ENCODE data around the gene KCNK18. TPM values are rescaled to one million over a fixed set of nuclear protein-coding genes. Genes with fewer than 3 reads are reported as not detected.
A peak's percentile ranks its signal among the peaks of the same experiment; 100 is the strongest.

The KCNK18 gene
- total RNA-seq (not detected), polyA plus RNA-seq (not detected)

- no peaks in the 10 kb centered on the region for H3K36me3 ChIP-seq (ENCODE audit: insufficient read depth)
- no peak within 1 kb of the TSS for H3K4me3 ChIP-seq (ENCODE audit: low read depth, low read length)
- no peak for DNase-seq (ENCODE audit: extremely low spot score)
- WGBS: 86% methylated on average over 12 of the region's 12 CpGs
- no peak within 1 kb of the TSS for H3K27ac ChIP-seq (ENCODE audit: low read depth)
- no peaks in the 10 kb centered on the region for H3K4me1 ChIP-seq (ENCODE audit: insufficient read depth)
Measured at GRCh38 chr10:117197189-117197588, at the start of gene KCNK18. TSS of gene KCNK18 (plus strand) at chr10:117197489. CDS start at chr10:117197489, 0 bp downstream.

DNA sequence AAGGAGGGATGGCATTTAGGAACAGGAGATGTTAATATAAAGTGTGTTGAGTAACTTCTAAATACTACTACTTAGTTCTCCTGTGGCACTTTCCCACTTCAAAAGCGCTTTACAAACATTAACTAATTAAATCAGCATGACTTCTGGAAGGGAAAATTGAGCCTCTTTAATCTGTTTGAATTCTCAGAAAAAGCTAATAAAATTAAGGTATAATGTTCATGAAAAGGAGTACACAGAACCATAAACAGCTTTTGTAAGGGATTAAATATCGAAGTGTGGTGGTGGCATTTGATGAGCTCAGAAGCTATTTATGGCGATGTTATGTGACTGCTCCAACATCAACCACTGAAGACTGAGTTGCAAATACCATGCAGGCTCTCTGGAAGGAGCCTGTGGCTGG lies 49.0 kb upstream of the KCNK18 start:
- no peak for DNase-seq (ENCODE audit: extremely low spot score)
- Histone ChIP-seq H3K4me3 (ENCODE audit: low read depth, low read length) (no peak overlapping the region), H3K27ac (ENCODE audit: low read depth) (no peak overlapping the region), H3K36me3 (ENCODE audit: insufficient read depth) (no peaks in the 10 kb centered on the region), H3K4me1 (ENCODE audit: insufficient read depth) (no peaks in the 10 kb centered on the region)
- 57% methylated on average over 3 of the region's 3 CpGs for WGBS

- H3K27ac ChIP-seq (ENCODE audit: low read depth): no peak overlapping the region
- no peak for DNase-seq (ENCODE audit: extremely low spot score)
- no peaks in the 10 kb centered on the region for H3K4me1 ChIP-seq (ENCODE audit: insufficient read depth)
- H3K36me3 ChIP-seq (ENCODE audit: insufficient read depth): no peaks in the 10 kb centered on the region
- no peak overlapping the region for H3K4me3 ChIP-seq (ENCODE audit: low read depth, low read length)
- WGBS: 25% methylated on average over 3 of the region's 3 CpGs
Measured at GRCh38 chr10:117152668-117153067, 44.6 kb upstream of the KCNK18 start.

- Histone ChIP-seq H3K4me1 (ENCODE audit: insufficient read depth) (no peaks in the 10 kb centered on the region), H3K36me3 (ENCODE audit: insufficient read depth) (no peaks in the 10 kb centered on the region), H3K4me3 (ENCODE audit: low read depth, low read length) (no peak overlapping the region), H3K27ac (ENCODE audit: low read depth) (no peak overlapping the region)
- no peak for DNase-seq (ENCODE audit: extremely low spot score)
- WGBS: 13% methylated on average over 2 of the region's 2 CpGs
Measured at GRCh38 chr10:117158297-117158696, 39.0 kb upstream of the KCNK18 start.

GRCh38 chr10:117159390-117159789 lies 37.9 kb upstream of the KCNK18 start:
- Histone ChIP-seq H3K4me3 (ENCODE audit: low read depth, low read length) (no peak overlapping the region), H3K36me3 (ENCODE audit: insufficient read depth) (no peaks in the 10 kb centered on the region), H3K27ac (ENCODE audit: low read depth) (no peak overlapping the region), H3K4me1 (ENCODE audit: insufficient read depth) (no peaks in the 10 kb centered on the region)
- no peak for DNase-seq (ENCODE audit: extremely low spot score)
- WGBS: 8% methylated on average over 6 of the region's 6 CpGs

DNA sequence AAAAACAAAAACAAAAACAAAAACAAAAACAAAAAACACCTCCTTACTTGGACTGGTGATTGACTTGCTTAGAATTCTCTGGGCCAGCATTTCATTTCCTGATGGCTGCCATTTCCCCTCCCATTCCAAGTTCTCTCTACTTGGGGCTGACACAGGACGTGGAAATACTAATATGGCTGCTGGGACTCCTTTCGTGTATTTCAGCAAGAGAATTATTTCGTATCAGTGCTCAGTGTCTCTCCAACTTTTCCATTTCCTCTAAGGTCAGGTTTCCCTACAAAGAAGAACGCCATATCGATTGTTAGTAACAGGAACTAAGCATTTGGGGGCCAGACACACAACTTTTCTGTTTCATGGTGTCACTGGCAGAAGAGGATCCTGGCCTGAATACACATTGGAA lies 36.7 kb upstream of the KCNK18 start:
- peaks cover 2% of the 10 kb centered on the region for H3K4me1 ChIP-seq (ENCODE audit: insufficient read depth)
- WGBS: 8% methylated on average over 5 of the region's 5 CpGs

DNA sequence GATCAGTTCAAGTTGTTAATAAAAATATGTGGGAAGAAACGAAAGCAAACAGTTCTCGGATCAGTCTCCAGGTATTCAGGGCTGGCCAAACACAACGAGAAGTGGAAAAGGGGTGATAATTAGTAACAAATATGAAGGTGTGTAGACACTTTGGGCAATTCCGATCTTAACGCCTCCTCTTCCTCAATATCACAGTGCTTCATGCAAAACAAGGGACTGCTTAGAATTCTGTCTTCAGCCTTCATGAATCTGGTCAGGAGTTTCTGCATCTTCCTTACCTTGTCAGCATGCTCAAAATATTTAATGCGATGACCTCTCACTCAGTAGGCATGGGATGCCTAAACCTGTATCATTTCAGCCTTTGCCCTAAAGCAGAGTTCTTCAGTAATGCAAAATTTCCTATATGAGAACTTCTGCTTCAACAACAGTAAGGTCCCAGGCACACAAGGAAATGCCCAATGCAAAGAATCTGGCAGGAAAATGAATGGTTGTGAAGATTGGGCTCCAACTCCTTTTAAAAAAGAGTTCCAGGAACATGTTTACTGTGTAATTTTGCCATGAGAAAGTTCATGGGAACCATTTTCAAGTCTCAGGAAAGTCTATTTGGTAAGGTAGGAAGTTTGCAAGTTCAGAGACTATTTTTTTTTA lies 35.8 kb upstream of the KCNK18 start:
- WGBS: 8% methylated on average over 6 of the region's 6 CpGs
- no peak for DNase-seq (ENCODE audit: extremely low spot score)
- no peak overlapping the region for H3K27ac ChIP-seq (ENCODE audit: low read depth)
- H3K36me3 ChIP-seq (ENCODE audit: insufficient read depth): no peaks in the 10 kb centered on the region
- no peak overlapping the region for H3K4me3 ChIP-seq (ENCODE audit: low read depth, low read length)
- peaks cover 2% of the 10 kb centered on the region for H3K4me1 ChIP-seq (ENCODE audit: insufficient read depth)

More for the DNA sequence above, 36.7 kb upstream of the KCNK18 start:
- H3K27ac ChIP-seq (ENCODE audit: low read depth): no peak overlapping the region
- no peak overlapping the region for H3K4me3 ChIP-seq (ENCODE audit: low read depth, low read length)
- H3K36me3 ChIP-seq (ENCODE audit: insufficient read depth): no peaks in the 10 kb centered on the region
- DNase-seq (ENCODE audit: extremely low spot score): no peak

DNA sequence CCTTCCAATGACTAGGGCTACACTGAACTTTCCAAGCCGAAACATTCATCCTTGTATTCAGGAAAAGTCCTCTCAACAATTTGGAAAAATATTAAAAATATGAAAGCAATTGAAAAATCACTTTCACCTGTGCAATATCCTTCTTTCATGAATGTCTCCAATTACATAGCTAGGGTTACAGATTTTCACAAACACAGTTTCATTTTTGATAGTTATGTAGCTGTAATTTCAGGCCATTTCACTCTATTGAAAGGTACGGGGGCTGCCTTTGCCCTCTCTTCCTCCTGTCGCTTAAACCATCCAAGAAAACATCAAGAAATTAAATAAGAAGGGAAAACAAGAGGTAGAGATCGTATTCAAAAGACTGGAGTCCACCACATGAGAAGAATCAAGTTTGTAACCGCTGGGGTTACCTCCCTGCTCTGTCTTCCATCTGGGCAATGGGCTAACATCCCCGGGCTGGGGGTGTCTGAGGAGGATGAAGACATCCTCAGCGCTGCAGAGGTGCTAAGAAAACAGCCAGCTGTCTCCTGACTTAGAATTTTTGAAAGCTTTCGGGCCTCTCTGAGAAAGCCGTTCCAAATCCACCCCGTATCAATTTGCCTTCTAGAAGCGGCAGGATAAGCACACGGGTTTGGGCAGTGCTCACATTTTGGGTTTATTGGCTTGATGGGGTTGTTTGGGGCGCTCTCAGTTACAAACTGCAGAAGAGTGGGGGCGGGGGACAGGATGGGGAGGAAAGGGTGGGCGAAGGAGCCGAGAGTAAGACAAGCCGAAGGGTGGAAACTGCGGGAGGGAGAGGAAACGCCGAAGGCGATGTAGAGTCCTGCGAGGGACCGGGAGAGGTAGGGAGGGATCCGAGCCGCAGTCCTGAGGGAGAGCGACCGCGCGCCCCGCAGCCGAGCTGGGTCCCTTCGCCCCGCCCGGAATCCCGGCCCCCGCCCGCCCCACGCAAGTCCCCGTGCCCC lies 34.9 kb upstream of the KCNK18 start:
- Histone ChIP-seq H3K4me3 (ENCODE audit: low read depth, low read length) (no peak overlapping the region), H3K27ac (ENCODE audit: low read depth) (no peak overlapping the region), H3K4me1 (ENCODE audit: insufficient read depth) (peaks cover 2% of the 10 kb centered on the region), H3K36me3 (ENCODE audit: insufficient read depth) (no peaks in the 10 kb centered on the region)
- WGBS: 3% methylated on average over 39 of the region's 39 CpGs
- no peak for DNase-seq (ENCODE audit: extremely low spot score)

GRCh38 chr10:117163061-117163953 lies 34.0 kb upstream of the KCNK18 start:
- Histone ChIP-seq H3K36me3 (ENCODE audit: insufficient read depth) (no peaks in the 10 kb centered on the region), H3K4me1 (ENCODE audit: insufficient read depth) (peaks cover 3% of the 10 kb centered on the region), H3K27ac (ENCODE audit: low read depth) (no peak overlapping the region), H3K4me3 (ENCODE audit: low read depth, low read length) (no peak overlapping the region)
- no peak for DNase-seq (ENCODE audit: extremely low spot score)
- 2% methylated on average over 82 of the region's 82 CpGs for WGBS

DNA sequence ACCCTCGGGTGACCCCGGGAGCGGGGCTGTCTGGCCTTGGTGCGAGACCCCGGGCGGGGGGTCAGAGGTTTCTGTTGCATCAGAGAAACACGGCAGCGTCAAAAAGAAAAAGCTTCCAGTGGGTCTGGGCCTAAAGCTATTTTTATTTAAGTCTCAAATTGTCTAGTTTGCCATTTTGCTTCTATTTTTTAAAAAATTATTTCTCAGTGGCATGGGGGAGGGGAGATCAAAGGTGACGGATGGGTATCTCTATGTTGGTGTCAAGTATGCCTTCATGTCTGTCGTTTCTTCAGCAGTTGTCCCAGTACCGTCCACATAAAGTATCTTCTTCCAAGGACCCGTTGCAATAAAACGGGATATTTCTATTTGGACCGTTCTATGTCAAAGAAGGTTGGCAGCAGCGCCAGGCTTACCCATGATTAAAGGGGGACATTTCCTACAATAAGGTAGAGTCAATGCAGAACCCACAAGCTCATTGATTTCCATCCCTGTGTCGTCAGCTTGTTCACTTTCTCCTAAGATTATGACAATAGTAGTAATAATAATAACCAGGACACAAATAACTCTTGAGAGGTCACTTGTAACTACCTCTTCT lies 33.2 kb upstream of the KCNK18 start:
- Histone ChIP-seq H3K4me1 (ENCODE audit: insufficient read depth) (peaks cover 4% of the 10 kb centered on the region), H3K27ac (ENCODE audit: low read depth) (no peak overlapping the region), H3K4me3 (ENCODE audit: low read depth, low read length) (no peak overlapping the region), H3K36me3 (ENCODE audit: insufficient read depth) (no peaks in the 10 kb centered on the region)
- no peak for DNase-seq (ENCODE audit: extremely low spot score)
- 23% methylated on average over 16 of the region's 16 CpGs for WGBS

DNA sequence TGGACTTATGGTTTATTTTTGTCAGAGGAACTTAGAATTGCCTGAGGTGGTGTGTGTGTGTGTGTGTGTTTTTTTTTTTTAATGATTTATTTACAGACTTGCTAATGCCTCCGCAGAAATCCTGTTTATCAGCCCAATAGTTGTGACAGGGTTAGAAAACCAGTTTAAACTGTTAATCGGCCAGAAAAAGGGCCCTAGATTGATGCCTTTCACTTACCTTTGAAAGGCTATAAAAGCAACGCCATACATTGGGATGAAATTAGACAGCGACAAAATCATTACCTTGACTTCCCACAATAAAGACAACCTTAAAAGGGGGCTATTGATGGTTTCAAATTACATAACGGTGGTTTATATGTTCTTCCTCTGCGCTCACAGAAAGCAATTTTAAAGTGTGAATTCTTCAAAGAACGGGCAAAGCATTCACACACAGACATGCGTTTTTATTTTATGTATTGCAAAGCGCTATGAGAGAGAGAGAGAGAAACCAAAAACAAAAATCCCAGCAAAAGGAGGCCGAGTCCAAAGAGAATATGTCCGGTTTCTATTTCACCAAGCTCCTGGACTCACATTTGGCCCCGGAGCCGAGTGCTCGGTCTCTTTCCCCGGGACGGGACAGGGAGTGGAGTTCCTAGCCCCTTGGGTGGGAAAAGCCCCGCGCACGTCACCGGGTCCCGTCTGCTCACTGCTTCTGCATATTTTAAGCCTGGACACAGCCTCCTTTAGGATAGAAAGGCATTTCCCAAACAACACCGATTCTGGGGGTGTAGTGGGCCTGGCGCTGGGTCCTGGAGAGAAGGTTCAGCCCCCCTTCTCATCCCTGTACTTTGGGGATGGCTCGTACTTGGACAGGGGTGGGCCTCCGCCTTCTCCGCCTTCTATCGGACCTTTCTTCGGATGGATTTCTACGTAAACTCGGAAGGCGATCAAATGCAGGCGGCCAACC lies 32.4 kb upstream of the KCNK18 start:
- WGBS: 5% methylated on average over 32 of the region's 32 CpGs
- Histone ChIP-seq H3K4me3 (ENCODE audit: low read depth, low read length) (peak overlapping the region; percentile 6), H3K36me3 (ENCODE audit: insufficient read depth) (no peaks in the 10 kb centered on the region), H3K27ac (ENCODE audit: low read depth) (no peak overlapping the region), H3K4me1 (ENCODE audit: insufficient read depth) (peaks cover 4% of the 10 kb centered on the region)
- DNase-seq (ENCODE audit: extremely low spot score): no peak

Data from urinary bladder (tissue), 4 donors.